Hepatocyte (in vitro differentiated cells): Measurements from ENCODE around the gene KCND2.

Experiments
- CTCF ChIP-seq: fragments of 200-600 bp; sonication (generic); IDR thresholded peaks from 2 replicates; pipeline ENCODE4 v1.5.1; 2016; ENCODE audit warnings: antibody characterized with exemption, mild to moderate bottlenecking; ENCODE audit not compliant: poor library complexity
- EZH2phosphoT487 ChIP-seq: fragments of 200-600 bp; sonication (generic); IDR thresholded peaks from one replicate; pipeline ENCODE4 v1.6.1; 2018; ENCODE audit warnings: antibody characterized with exemption, mild to moderate bottlenecking, low read depth, moderate library complexity; ENCODE audit not compliant: unreplicated experiment, severe bottlenecking

- TF ChIP-seq CTCF (no peak), EZH2phosphoT487 (no peak)
These were observed 31.7 kb downstream of the KCND2 start for GRCh38 chr7:120304674-120305073.
